K562 (cell line): ENCODE results near the gene RAB31. TPM values are rescaled to one million over a fixed set of nuclear protein-coding genes. Genes with fewer than 3 reads are reported as not detected.
A peak's percentile ranks its signal among the peaks of the same experiment; 100 is the strongest.

ENCODE experiments used
- BCL6 ChIP-seq: fragments of 250-450 bp; sonication (Bioruptor Pico); IDR thresholded peaks from 2 replicates; pipeline ENCODE4 v1.4.0; 2020
- C11orf30 ChIP-seq: fragments of 450-650 bp; IDR thresholded peaks from 2 replicates; pipeline ENCODE4 v1.6.1; 2016; ENCODE audit warnings: low read depth, mild to moderate bottlenecking
- DDX20 ChIP-seq: fragments of 450-650 bp; IDR thresholded peaks from 2 replicates; pipeline ENCODE4 v1.6.1; 2016; ENCODE audit warnings: missing genetic modification characterization, low read depth, mild to moderate bottlenecking, missing compliant biosample characterization, moderate library complexity
- FOXO4 ChIP-seq: fragments of 450-650 bp; formaldehyde crosslinking; IDR thresholded peaks from 2 replicates; pipeline ENCODE4 v1.4.0; 2020; ENCODE audit warnings: mild to moderate bottlenecking, moderate library complexity
- KLF10 ChIP-seq: fragments of 250-450 bp; sonication (Bioruptor Pico); IDR thresholded peaks from 2 replicates; pipeline ENCODE4 v1.6.1; 2021; ENCODE audit warnings: matching md5 sums
- MBD1 ChIP-seq: fragments of 250-450 bp; sonication (Bioruptor Pico); IDR thresholded peaks from 2 replicates; pipeline ENCODE4 v1.8.0; 2022; ENCODE audit warnings: inconsistent platforms
- MLX ChIP-seq, 2 experiments: fragments of 450-650 bp in 1 of 2; sonication (generic) in 1 of 2; formaldehyde crosslinking; conservative IDR thresholded peaks; 2 replicates each; pipeline versions ENCODE4 v1.4.0 to v1.8.1; 2020 to 2022; ENCODE audit warnings: mild to moderate bottlenecking in 1 of 2, missing genetic modification reagents in 1 of 2
- NCOA6 ChIP-seq: fragments of 450-650 bp; IDR thresholded peaks from 2 replicates; pipeline ENCODE4 v1.6.1; 2017; ENCODE audit warnings: mild to moderate bottlenecking
- NCOR1 ChIP-seq: fragments of 450-650 bp; IDR thresholded peaks from 2 replicates; pipeline ENCODE4 v1.6.1; 2016; ENCODE audit warnings: mild to moderate bottlenecking, moderate library complexity
- PYGO2 ChIP-seq: fragments of 450-650 bp; IDR thresholded peaks from 2 replicates; pipeline ENCODE4 v1.6.1; 2016; ENCODE audit warnings: mild to moderate bottlenecking, missing genetic modification characterization, moderate library complexity, missing compliant biosample characterization
- SMARCB1 ChIP-seq: IDR thresholded peaks from 2 replicates; pipeline ENCODE4 v1.6.1; 2011; ENCODE audit warnings: improper control_type of control experiment, low read depth; ENCODE audit not compliant: insufficient read length
- TAL1 ChIP-seq: fragments of 450-650 bp; IDR thresholded peaks from 2 replicates; pipeline ENCODE4 v1.6.1; 2016; ENCODE audit warnings: mild to moderate bottlenecking
- TCF7 ChIP-seq: sonication (generic); IDR thresholded peaks from 2 replicates; pipeline ENCODE4 v1.6.1; 2016; ENCODE audit warnings: antibody characterized with exemption, borderline replicate concordance
- ZC3H8 ChIP-seq: fragments of 450-650 bp; IDR thresholded peaks from 2 replicates; pipeline ENCODE4 v1.6.1; 2017
- ZFX ChIP-seq: sonication (generic); formaldehyde crosslinking; IDR thresholded peaks from 2 replicates; pipeline ENCODE4 v1.8.0; 2022; ENCODE audit warnings: mild to moderate bottlenecking, missing genetic modification reagents, moderate library complexity
- ZNF707 ChIP-seq: fragments of 250-450 bp; sonication (Bioruptor Pico); conservative IDR thresholded peaks from 2 replicates; pipeline ENCODE4 v1.8.0; 2022; ENCODE audit warnings: inconsistent platforms, mild to moderate bottlenecking, moderate library complexity
- ZSCAN29 ChIP-seq: fragments of 450-650 bp; IDR thresholded peaks from 2 replicates; pipeline ENCODE4 v1.6.1; 2017
- polyA plus RNA-seq, 8 experiments: library from polyadenylated mRNA; depleted of rRNA in 4 of 8; stranded (reverse) in 5 of 8; unstranded in 3 of 8; fragments of >200 nt; fragmentation: Nextera tagmentation in 2 of 8; fragmentation: Illumina TruSeq in 1 of 8; extraction: Ambion mirVana in 2 of 8; extraction: Trizol in 1 of 8; gene quantifications; 2 replicates each; pipeline versions ENCODE4 v1.2.1 to v1.2.3, GENCODE V29; 2011 to 2014; ENCODE audit warnings: inconsistent platforms in 1 of 8, missing spikeins in 1 of 8
- total RNA-seq, 7 experiments: library from RNA; depleted of rRNA in 6 of 7; stranded (reverse); fragments of >200 nt in 6 of 7; fragmentation: Illumina TruSeq in 2 of 7; extraction: Trizol in 2 of 7; gene quantifications; 2 replicates each; pipeline versions ENCODE4 v1.2.1 to v1.2.3, GENCODE V29; 2011 to 2021; ENCODE audit warnings: low replicate concordance in 1 of 7
- TF ChIP-seq, protein P1 (sequence below): fragments of 450-650 bp; IDR thresholded peaks from 2 replicates; pipeline ENCODE4 v1.6.1; 2017; ENCODE audit warnings: mild to moderate bottlenecking, moderate library complexity
- TF ChIP-seq, protein P2 (sequence below): fragments of 450-650 bp; formaldehyde crosslinking; IDR thresholded peaks from 2 replicates; pipeline ENCODE4 v1.4.0; 2020; ENCODE audit warnings: mild to moderate bottlenecking, mixed read lengths
- TF ChIP-seq, protein P3 (sequence below): sonication (generic); formaldehyde crosslinking; IDR thresholded peaks from 2 replicates; pipeline ENCODE4 v1.8.0; 2022; ENCODE audit warnings: mild to moderate bottlenecking, missing genetic modification reagents, borderline replicate concordance

RAB31 gene
- total and polyA plus RNA-seq, 9 of the 15 experiments (the other 6 are each of a cell fraction or from before 2014, with no cell fraction given) = 20.7 to 70.4 (median 41.3) TPM

- TF ChIP-seq PYGO2 (tag) (no peak), FOXO4 (CRISPR knock-in tag) (peak; percentile 65; the same call in 1 of the 2 replicates), NCOA6 (no peak), BCL6 (CRISPR knock-in tag) (0 out of 2 replicates have a peak, but pooled peaks have one; percentile 43), C11orf30 (no peak), DDX20 (tag) (0 out of 2 replicates have a peak, but pooled peaks have one; percentile 27), TAL1 (no peak), TCF7 (no peak), ZC3H8 (0 out of 2 replicates have a peak, but pooled peaks have one; percentile 11), ZFX (no peak), ZSCAN29 (peak; percentile 39; the same call in 1 of the 2 replicates), ZNF707 (CRISPR knock-in tag) (no peak), NCOR1 (no peak), MLX (CRISPR knock-in tag; conservative IDR thresholded peaks at IDR 0.05) (0 out of 4 replicates have a peak, but pooled peaks of 1 of the 2 experiments have one; percentile 62), SMARCB1 (peak; percentile 5), KLF10 (CRISPR knock-in tag) (0 out of 2 replicates have a peak, but pooled peaks have one; percentile 4), MBD1 (CRISPR knock-in tag) (no peak)
- TF ChIP-seq, protein P1, sequence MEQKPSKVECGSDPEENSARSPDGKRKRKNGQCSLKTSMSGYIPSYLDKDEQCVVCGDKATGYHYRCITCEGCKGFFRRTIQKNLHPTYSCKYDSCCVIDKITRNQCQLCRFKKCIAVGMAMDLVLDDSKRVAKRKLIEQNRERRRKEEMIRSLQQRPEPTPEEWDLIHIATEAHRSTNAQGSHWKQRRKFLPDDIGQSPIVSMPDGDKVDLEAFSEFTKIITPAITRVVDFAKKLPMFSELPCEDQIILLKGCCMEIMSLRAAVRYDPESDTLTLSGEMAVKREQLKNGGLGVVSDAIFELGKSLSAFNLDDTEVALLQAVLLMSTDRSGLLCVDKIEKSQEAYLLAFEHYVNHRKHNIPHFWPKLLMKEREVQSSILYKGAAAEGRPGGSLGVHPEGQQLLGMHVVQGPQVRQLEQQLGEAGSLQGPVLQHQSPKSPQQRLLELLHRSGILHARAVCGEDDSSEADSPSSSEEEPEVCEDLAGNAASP = no peak
- TF ChIP-seq, protein P2, sequence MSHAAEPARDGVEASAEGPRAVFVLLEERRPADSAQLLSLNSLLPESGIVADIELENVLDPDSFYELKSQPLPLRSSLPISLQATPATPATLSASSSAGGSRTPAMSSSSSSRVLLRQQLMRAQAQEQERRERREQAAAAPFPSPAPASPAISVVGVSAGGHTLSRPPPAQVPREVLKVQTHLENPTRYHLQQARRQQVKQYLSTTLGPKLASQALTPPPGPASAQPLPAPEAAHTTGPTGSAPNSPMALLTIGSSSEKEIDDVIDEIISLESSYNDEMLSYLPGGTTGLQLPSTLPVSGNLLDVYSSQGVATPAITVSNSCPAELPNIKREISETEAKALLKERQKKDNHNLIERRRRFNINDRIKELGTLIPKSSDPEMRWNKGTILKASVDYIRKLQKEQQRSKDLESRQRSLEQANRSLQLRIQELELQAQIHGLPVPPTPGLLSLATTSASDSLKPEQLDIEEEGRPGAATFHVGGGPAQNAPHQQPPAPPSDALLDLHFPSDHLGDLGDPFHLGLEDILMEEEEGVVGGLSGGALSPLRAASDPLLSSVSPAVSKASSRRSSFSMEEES = no peak
- TF ChIP-seq, protein P3, sequence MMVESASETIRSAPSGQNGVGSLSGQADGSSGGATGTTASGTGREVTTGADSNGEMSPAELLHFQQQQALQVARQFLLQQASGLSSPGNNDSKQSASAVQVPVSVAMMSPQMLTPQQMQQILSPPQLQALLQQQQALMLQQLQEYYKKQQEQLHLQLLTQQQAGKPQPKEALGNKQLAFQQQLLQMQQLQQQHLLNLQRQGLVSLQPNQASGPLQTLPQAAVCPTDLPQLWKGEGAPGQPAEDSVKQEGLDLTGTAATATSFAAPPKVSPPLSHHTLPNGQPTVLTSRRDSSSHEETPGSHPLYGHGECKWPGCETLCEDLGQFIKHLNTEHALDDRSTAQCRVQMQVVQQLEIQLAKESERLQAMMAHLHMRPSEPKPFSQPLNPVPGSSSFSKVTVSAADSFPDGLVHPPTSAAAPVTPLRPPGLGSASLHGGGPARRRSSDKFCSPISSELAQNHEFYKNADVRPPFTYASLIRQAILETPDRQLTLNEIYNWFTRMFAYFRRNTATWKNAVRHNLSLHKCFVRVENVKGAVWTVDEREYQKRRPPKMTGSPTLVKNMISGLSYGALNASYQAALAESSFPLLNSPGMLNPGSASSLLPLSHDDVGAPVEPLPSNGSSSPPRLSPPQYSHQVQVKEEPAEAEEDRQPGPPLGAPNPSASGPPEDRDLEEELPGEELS = no peak
Measured at GRCh38 chr18:9876212-9876866, 168.2 kb downstream of the RAB31 start (continued).
